ENCODE results near the gene WDR45B.

The WDR45B gene

DNA sequence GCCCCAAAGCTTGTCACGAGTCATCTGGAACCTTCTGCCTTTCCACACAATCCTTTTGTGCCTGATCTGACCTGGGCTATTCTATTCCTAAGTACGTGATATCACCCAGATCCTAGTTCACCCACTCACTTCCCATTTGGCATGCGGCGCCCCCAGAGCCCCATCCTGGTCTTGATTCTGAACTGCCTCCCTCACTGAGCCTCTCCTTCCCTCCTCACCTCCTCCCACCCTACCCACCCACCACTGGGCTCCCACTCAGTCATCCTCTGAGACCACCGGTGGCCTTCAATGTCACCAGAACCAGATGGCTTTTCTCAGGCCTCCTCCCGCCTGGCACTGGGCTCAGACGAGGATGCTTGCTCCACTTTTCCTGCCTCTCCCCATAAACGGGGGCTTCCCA lies 18.5 kb downstream of the WDR45B start:
- no peak for DNase-seq (ENCODE audit: low spot score)

DNA sequence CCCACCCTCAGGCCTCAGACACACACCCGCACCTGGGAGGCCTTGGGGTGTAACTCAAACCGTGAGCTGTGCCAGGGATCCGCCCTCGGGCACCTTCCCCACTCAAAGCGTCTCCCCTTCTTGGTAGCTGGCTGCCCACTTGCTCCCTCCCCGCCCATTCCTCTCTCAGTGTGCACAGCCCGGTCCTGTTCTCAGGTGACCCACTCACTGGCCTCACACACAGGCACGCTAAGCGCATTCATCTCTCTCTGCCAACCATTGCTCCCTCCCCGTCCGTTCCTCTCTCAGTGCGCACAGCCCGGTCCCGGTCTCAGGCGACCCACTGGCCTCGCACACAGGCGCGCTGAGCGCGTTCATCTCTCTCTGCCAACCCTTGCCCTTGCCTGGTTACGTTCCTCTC lies 20.8 kb downstream of the WDR45B start:
- DNase-seq (ENCODE audit: low spot score): no peak

DNA sequence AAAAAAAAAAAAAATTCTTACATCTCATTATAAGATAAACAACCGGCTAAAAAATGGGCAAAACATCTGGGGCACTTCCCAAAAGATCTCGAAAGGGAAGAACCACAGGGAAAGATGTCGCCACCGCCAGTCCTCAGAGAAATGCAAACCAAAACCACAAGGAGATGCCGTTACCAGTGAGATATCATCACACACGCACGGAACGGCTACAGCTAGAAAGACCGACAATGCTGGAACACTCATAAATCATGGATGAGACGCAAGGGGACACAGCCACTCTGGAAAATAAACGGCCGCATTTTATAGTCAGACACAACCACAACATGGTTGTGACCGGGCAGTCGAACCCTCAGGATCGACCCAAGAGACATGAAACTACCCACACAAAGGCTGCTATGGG lies 24.5 kb downstream of the WDR45B start:
- DNase-seq (ENCODE audit: low spot score): no peak

DNA sequence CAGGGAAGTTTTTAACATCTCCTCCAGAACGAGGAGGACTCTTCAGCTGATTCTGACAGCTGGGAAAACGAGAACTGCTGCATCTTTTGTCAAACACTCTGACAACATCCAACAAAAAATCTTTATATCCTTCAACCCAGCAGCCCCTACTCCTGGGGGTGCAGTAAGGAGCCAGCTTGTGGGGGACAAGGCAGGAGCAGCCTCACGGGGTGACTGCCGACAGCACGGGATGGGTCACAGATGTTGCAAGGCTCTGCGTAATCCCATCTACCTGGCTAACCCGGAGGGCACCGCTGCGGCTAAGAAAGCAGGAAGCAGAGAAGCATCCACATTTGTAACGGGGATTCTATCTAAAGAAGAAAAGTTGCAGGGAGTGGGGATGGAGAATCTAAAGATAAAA lies 28.6 kb downstream of the WDR45B start:
- DNase-seq (ENCODE audit: low spot score): no peak

DNA sequence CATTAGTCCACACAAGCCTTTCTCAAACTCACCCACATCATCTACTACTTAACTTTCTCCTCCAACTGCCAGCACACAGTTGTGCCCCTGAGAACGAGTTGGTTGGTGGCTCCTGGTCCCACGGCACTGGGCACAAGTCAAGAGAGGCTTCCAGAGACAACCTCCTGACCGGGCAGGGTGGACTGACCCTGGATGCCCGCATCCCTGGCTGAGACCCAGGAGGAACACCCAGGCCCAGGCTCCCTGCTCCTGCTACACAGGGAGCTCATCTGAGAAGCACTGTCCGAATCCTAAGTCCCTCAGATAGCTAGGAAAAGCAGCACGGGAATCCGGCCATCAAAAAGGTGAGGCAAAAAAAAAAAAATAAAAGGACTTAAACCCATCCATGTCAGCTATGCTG lies 29.0 kb downstream of the WDR45B start:
- no peak for DNase-seq (ENCODE audit: low spot score)

DNA sequence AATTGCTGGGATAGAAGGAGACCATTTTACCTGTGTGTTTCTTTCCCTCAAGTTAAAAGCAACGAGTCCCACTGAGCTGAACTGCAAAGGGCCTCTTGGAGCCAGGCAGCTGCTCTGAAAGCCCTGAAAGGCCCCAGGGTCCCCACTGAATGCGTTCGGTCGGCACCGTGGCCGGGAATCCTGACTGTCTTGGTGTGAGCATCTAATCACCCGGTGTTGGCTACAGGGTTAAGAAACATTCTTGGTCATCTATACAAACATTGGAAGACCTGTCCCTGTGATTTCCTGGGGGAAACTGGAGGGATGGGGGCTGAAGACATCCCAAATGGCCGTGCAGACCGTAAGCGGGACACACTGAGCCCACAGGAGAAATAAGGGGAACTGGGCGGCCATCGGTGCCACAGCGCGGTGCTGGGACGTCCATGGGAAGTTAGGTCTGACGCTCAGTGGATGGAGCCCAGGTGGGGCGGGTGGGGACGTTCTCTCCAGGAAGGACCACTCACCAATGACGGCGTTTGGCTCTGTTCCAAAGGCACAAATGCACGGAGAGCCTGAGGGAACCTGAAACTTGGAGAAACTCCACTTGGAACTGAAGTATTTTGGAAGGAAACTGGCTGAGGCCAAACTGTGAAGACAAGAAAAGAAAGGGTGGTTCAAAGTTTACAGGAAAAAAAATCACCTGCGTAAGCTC lies 32.1 kb downstream of the WDR45B start:
- no peak for DNase-seq (ENCODE audit: low spot score)

DNA sequence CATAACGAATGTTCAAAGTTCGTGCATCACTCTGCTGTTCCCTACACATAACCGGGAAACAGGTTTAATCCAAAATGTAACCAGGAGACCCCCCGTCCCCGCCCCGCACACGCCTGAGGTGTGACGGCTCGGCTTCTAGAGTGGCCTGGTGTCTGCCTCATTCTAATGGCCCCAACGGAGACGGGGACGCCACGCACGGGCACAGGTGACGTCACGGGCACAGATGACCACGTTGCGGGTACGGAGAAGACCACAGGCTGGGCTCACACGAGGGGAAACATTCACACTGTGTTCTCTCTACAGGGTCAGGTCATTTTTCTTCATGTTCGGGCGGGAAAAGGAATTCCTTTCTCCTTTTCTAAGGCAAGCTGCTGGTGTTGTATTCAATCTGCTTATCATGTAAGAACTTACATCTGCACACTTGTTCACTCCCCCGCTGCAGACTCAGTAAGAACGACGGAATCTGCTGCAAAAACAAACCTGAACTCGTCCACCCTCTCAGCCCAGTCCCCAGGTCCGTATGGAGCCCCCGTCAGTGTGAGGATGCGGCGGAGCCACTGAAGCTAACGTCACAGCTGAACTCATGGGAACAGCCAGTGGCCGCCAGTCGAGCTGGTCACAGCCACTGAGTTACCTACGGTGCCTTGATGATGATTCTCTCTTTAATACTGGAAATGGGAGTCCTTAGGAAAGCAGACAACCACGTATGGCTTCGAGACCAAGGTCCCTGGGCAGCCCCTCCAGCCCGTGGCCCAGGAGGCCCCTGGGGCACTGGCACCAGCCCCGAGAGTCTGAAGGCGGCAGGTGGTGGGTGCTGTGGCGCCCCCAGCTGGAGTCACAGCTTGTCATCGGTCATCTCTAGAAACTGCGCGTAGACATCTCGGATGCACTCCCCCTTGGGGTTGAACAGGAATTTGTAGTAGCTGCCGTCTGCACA lies 32.9 kb downstream of the WDR45B start:
- no peak for DNase-seq (ENCODE audit: low spot score)

DNA sequence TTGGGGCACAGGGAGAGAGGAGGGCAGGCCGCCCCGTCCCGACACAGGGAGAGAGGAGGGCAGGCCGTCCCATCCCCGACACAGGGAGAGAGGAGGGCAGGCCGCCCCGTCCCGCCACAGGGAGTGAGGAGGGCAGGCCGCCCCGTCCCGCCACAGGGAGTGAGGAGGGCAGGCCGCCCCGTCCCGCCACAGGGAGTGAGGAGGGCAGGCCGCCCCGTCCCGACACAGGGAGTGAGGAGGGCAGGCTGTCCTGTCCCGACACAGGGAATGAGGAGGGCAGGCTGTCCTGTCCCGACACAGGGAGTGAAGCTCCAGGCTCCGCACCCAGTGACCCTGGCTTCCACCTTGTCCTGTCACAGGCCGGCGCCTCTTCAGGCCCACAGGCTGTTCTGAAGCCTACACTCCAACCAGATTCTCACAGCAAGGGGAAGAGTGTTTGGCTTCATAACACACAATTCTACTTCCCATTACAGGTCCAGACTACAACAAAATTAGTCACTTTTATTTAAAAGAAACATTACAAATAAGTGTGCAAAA lies 34.1 kb downstream of the WDR45B start:
- no peak for DNase-seq (ENCODE audit: low spot score)

DNA sequence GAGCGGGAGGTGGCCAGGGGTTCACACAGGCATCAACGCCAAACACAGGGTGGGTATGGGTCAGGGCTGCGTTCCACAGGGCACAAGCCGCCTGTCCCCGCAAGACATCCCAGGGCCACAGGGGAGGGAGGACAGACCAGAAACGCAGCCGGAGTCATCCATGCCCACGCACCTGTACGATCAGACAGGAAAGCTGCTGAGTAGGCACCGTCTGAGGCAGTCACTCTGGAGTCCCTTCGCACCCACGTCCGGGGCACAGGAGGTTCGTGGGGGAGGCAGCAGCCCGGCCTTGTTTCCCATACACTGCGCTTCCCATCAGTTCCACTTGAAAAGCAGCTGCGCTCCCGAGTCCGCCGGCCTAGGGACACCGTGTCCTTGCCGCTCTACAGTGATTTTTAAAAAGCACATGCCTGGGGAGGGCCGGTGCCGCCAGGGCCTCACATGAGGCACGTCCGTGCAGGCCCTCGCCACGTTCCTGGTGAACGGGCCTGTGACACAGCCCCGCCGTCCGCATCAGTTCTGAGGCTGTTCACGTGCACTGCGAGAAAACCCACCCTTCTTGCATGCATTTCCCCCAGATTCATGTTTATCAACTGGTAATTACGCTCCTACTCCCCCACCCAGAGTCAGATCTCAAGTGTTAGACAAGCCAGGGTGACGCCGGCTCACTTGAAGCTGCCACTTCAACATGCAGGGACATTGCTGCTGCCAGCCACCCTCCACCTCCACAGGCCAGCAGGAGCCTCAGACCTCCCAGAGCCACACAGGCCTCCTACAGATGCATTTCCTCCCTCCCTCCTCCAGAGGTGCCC lies 34.8 kb downstream of the WDR45B start:
- no peak for DNase-seq (ENCODE audit: low spot score)

DNA sequence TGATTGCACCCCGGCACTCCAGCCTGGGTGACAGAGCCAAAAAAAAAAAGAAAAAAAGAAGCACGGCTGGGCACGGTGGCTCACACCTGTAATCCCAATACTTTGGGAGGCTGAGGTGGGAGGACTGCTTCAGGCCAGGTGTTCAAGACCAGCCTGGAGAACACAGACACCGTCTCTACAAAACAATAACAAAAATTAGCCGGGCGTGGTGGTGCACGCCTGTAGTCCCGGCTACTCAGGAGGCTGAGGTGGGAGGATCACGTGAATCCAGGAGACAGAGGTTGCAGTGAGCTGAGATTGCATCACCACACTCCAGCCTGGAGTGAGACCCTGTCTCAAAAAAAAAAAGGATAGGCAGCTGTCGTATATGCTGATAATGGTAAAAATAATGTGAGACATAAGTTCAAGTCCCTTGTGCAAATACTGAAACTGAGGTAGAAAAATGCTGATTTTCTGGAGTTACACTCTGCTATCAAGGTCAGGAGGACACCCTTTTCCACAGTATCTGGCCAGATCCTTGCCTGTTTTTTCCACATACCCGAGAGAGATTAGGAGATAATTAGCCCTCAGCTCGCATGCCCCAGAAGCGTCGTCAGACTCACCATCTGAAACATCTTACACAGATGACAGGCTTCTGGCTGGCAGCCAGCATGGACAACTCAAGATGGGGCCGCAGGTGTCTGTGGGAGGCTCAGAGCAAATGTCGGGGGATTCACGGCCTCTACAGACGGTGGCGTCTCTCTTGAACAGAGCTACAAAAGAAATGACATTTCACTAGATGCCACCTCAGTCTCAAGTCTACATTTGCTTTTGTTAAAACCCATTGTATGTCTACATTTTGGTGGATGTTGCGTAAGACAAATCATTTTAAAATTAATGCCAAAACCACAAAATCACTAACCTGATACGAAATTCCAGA lies 36.8 kb downstream of the WDR45B start:
- DNase-seq (ENCODE audit: low spot score): no peak

DNA sequence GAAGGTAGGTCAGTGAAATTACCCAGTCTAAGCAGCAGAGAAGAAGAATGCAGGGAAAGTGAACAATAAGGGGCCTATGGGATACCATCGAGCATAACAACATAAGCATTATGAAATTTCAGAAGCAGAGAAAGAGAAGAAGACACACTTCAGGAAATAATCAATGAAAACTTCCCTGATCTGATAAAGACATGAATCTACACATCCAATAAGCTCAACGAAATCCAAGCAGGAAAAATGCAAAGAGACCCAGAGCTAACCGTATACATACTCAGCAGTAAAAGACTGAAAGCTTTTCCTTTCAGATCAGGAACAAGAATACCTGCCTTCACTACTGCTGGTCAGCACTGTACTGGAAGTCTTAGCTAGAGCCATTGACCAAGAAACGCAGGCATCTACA lies 38.6 kb downstream of the WDR45B start:
- DNase-seq (ENCODE audit: low spot score): no peak

DNA sequence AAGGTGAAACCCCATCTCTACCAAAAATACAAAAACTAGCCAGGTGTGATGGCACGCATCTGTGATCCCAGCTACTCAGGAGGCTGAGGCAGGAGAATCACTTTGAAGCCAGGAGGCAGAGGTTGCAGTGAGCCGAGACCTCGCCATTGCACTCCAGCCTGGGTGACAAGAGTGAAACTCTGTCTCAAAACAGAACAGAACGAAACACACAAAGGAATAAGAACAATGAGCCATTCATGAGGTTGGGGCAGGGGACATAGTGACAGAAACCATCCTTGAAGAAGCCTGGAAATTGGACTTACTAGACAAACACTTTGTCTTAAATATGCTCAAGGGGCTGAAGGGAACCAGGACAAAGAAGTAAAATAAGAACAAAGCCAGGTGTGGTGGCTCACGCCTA lies 39.4 kb downstream of the WDR45B start:
- DNase-seq (ENCODE audit: low spot score): no peak

DNA sequence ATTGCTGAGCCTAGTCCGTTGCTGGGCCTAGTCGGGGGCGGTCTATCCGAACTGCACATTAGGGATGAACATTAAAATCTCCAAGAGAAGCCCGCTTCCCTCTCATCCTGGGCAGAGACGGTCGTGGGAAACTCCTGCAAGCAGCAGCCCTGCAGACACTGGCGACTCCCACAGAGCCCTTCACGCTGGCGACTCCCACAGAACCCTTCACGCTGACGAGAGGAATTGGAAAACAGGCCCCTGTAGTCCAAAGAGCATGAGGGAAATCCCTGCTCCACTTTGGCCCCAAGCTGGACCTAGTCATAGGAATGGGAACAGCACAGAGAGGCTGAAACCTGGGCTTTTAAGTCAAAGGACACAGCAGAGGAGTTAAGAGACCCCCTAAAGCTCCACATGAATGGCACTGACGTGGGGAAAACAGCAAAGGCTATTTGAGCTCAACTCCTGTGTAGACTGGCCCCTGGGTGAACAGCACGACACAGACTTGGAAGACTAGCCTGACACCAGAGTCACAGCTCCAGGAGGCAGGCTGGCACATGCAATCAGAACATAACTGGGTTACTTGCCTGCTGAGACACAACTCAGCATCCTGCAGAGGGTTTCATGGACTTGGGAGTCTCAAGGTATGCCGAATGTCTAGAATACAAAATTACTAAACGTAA lies 42.2 kb downstream of the WDR45B start:
- DNase-seq (ENCODE audit: low spot score): no peak

DNA sequence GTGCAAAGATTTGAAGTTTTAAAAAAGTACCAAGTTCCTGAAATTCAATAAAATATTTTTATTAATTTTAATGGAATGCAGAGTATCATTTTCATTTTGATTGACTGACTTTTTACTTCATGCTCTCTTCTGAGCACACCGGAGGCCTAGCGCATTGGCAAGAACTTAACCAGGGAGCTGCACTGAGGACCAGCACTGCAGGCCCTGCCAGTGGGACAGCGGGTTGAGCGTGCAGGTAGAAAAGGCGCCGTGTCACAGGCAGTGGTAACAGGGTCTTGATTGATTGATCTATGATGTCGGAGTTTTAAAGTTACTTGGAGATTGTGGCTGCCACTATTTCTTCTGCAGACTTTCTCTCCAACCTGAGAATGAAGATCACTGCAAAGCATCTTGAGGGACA lies 43.7 kb downstream of the WDR45B start:
- no peak for DNase-seq (ENCODE audit: low spot score)

DNA sequence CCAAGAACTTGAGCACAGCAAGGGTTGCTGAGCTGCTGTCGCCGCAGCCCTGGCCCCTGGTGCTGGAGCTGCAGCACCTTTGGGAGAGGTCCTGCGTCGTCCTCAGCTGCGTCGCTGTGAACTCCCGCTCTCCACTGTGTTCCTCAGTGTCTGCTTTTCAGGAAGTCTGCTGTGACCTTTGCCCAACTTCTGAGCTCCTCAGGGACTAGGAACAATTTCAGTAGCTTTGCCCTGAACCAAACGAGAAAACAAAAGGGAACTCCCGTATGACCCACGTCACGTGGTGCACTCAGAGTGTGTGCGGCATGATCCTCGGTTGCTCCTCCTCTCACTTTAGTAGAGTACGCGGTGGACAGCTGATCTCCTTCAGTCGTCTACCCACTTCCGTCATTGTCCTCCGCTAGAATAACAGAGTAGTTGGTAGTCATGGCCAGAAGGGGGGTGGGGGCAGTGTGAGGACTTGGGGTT lies 44.2 kb downstream of the WDR45B start:
- no peak for DNase-seq (ENCODE audit: low spot score)

DNA sequence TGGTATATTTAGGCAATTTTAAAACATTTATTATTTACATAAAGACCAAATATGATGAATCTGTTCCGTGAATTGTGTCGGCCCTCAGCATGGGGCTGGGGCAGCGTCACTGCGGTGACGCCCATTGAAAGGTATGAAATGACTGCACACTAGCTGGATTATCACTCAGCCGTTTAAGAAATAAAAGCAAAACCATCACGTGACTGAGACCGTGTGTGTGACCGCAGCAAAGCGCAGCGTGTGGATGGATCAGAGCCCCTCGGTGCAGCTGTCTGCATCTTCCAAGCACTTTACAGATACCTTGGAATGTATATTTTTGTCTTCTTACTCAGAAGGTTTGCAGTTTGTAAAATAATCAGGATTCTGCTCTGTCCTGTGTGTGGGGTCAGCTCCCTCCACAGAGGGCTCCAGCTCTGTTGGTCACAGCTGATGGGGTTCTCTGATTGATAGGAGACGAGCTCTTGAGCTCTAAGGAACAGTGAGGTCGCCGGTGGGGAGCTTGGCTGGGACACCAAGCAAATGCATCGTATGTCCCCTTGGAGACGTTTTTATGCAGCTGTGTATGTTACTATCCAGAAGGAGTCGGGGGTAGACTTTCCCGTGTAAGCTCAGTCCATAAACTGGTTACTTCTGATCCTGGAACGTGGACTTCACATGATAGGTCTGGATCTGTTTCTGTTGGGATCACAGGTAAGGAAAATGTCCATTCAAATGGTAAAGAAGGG lies 45.1 kb downstream of the WDR45B start:
- no peak for DNase-seq (ENCODE audit: low spot score)

DNA sequence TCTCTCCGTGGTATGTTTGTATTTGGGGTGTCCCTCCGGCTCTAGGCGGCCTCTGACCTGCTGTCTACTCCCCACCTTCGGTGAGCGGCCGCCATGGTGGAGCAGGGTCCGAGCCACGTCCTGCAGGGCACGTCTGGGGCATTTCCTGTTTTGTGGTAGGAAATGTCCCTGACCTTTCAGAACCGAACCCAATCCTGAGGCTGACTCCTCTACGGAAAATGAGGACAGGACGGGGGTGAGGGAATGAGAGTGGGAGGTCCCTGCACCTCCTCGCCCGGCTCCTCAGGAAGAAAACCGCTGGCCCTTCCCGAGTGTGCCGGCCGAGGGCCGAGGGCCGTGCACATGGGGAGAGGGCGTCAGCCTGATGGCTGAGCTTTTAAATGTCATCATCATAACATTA lies 45.8 kb downstream of the WDR45B start:
- DNase-seq (ENCODE audit: low spot score): no peak

DNA sequence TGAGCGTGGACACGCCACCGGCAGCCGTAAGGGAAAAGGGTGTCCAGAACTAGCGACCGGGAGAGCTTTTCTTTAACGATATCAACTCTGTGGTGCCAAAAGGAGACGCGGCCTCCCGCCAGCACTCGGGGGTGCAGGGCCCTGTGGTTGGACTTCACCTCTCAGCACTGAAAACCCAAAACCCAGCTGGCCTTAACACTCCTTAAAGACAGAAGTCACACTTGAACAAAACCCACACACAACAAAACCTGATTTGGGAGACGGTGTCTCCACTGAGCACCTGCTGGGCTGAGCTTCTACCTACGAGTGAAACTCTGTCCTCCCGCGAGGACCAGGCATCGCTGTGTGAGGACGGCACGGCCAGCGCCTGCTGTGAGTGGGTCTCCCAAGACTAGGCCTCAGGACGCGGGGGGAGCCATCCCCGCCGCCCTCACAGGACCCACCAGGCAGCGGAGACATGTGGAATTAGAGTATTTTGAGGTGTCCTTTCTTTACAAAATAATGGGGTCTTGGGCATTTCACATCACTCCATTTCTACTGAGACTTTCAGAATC lies 46.7 kb downstream of the WDR45B start:
- no peak for DNase-seq (ENCODE audit: low spot score)

DNA sequence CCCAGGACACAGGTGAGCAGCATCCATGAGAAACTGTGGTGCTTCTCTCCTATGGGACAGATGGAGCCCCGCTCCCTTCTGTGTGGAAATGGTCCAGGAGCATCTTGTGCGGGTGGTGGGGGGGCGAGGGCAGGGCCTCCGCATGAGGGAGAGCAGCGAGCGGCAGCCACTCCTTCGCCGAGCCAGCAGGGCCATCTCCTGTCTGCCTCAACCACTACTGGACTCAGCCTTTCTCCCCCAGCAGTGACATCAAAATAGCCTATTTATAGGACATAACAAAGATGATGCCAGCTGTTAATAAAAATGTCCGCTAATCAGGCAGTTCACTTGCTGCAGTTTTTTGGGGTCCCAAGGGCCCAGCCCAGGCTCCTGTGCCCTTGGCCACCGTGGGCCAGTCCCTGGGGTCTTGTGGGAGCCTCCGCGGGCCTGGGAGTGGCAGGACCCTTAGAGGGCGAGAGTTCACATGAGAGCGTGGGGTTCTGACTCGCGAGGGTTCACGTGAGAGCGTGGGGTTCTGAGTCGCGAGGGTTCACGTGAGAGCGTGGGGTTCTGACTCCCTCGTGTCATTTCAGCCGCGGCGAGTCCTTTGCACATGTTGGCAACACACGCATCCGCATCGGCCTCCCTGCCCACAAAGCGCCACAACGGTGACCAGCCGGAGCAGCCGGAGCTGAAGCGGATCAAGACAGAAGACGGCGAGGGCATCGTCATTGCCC lies 47.4 kb downstream of the WDR45B start:
- DNase-seq (ENCODE audit: low spot score): no peak
